ENCODE results near the gene UBA3. TPM values are rescaled to one million over a fixed set of nuclear protein-coding genes. Genes with fewer than 3 reads are reported as not detected.

UBA3 gene
- total RNA-seq, 1 experiment from 2014 or later, result 67.2 TPM

- Histone ChIP-seq H4K8ac (replicated peaks; ENCODE audit: insufficient read length, low read depth, low read length) (no peak within 1 kb of the TSS), H3K56ac (ENCODE audit: insufficient read length, low read depth, low read length) (no peak within 1 kb of the TSS), H3K4ac (ENCODE audit: low read depth, low read length) (no peak within 1 kb of the TSS), H3K27ac (ENCODE audit: insufficient read length, low read depth, low read length) (peak within 1 kb of the TSS; percentile 9), H2BK120ac (ENCODE audit: low read depth, low read length, poor library complexity, severe bottlenecking) (peak within 1 kb of the TSS; percentile 23), H2BK12ac (ENCODE audit: insufficient read length, low read depth, low read length) (no peak within 1 kb of the TSS), H4K20me1 (ENCODE audit: control insufficient read depth, insufficient read depth, insufficient read length) (no peaks in the 10 kb centered on the region), H3T11ph (ENCODE audit: low read length) (no peak within 1 kb of the TSS), H3K14ac (ENCODE audit: insufficient read depth, low read length) (peak within 1 kb of the TSS; percentile 74; the same call in 1 of the 2 replicates), H2BK15ac (ENCODE audit: low read depth, low read length) (no peak within 1 kb of the TSS), H2BK20ac (ENCODE audit: low read depth, low read length, poor library complexity, severe bottlenecking) (no peak within 1 kb of the TSS), H3K18ac (ENCODE audit: insufficient read length, low read depth, low read length) (peak within 1 kb of the TSS; percentile 84), H2AFZ (ENCODE audit: low read length) (peak within 1 kb of the TSS; percentile 26), H4K5ac (ENCODE audit: insufficient read length, low read depth, low read length) (no peak within 1 kb of the TSS), H3K79me2 (ENCODE audit: insufficient read depth, low read length) (peaks cover 5% of the 10 kb centered on the region; the same call in 1 of the 2 replicates), H3K4me1 (ENCODE audit: insufficient read depth, low read length) (peaks cover 4% of the 10 kb centered on the region; the same call in 1 of the 2 replicates), H3K23me2 (ENCODE audit: insufficient read length, low read depth, low read length, poor library complexity, severe bottlenecking) (peaks cover 4% of the 10 kb centered on the region), H4K91ac (ENCODE audit: insufficient read length, low read depth, low read length) (no peak within 1 kb of the TSS), H3K79me1 (ENCODE audit: insufficient read depth, low read depth, low read length, poor library complexity, severe bottlenecking) (peaks cover 4% of the 10 kb centered on the region), H3K23ac (ENCODE audit: insufficient read length, low read depth, low read length) (no peak within 1 kb of the TSS), H2AK5ac (ENCODE audit: insufficient read length, low read length) (no peak within 1 kb of the TSS), H3K4me2 (ENCODE audit: insufficient read depth, insufficient read length, low read length) (peak within 1 kb of the TSS; percentile 95), H2BK5ac (ENCODE audit: insufficient read length, low read length) (no peak within 1 kb of the TSS), H3K27me3 (ENCODE audit: insufficient read depth, low read length) (no peaks in the 10 kb centered on the region), H3K9me3 (ENCODE audit: control insufficient read depth, low read depth, low read length) (no peaks in the 10 kb centered on the region), H3K9ac (ENCODE audit: extremely low read depth, insufficient read length, low read length) (peak within 1 kb of the TSS; percentile 90)
- Mint-ChIP-seq H3K36me3 (ENCODE audit: insufficient read depth in 1 of 3, low read depth in 3 of 3) (peaks cover 10 to 27% (median 27%) of the 10 kb centered on the region in 3 experiments; a peak in 6 of 7 replicates), H3K27me3 (ENCODE audit: low read depth) (no peaks in the 10 kb centered on the region; the same call in 1 of the 2 replicates), H3K9me3 (no peaks in the 10 kb centered on the region), H3K4me3 (peak within 1 kb of the TSS; percentile 97), H3K4me1 (peaks cover 11% of the 10 kb centered on the region in 2 experiments), H3K27ac (peak within 1 kb of the TSS; percentile 94 to 97 (median 95))
- no CpG with 5 or more reads among the region's 45 CpGs for WGBS (ENCODE audit: extremely low coverage, insufficient read length, low lambda C conversion rate)
- DNase-seq, result peak; percentile 98
- TF ChIP-seq CTCF (conservative IDR thresholded peaks at IDR 0.05), result no peak
These were observed 28.3 kb downstream of the UBA3 start, which contains the start of gene TMF1 for GRCh38 chr3:69051756-69052471. TMF1 (minus strand) TSS chr3:69052333; CDS start chr3:69052086, 247 bp downstream.
